UCSD-AML1 (cell line): Measurements from ENCODE around the gene ZNF688.

Source experiments
- DNase-seq: peaks from one replicate; lab custom pipeline; 2025; ENCODE audit not compliant: unreplicated experiment; lab: John Stamatoyannopoulos, UW

Gene ZNF688

DNA sequence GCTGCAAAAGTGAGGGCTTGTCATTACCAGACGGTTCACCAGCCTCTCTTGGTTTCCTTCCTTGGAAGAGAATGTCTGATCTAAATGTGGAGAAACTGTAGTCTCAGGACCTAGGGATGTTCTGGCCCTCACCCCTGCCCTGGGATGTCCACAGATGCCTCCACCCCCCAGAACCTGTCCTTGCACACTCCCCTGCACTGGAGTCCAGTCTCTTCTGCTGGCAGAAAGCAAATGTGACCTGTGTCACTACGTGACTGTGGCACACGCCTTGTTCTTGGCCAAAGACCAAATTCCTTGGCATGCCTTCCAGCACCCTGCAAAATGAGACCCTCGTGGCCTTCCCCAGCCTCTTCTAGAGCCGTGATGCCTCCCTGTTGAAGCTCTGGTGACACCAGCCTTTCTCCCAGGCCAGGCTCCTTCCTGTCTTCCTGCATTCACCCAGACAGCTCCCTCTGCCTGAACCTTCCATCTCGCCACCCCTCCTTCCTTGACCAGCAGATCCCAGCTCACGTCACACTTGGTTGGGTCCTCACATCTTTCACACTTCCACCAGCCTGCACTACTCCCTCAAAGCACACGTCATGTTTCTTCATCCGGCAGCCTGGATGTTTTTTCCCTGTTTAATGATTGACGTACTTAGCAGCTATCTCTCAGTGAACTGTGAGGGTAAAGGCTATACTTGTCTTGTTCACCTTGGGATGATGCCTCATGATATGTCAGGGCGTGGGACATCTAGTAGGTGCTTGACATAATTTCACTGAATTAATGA is 49.5 kb downstream of the ZNF688 start:
- DNase-seq, result no peak

DNA sequence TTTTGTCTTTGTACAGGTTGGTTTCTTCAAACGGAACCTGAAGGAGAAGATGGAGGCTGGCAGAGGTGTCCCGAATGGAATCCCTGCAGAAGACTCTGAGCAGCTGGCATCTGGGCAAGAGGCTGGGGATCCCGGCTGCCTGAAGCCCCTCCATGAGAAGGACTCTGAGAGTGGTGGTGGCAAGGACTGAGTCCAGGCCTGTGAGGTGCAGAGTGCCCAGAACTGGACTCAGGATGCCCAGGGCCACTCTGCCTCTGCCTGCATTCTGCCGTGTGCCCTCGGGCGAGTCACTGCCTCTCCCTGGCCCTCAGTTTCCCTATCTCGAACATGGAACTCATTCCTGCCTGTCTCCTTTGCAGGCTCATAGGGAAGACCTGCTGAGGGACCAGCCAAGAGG is 50.0 kb downstream of the ZNF688 start:
- no peak for DNase-seq
